Measurements from ENCODE around the gene CHRND.

CHRND gene

DNA sequence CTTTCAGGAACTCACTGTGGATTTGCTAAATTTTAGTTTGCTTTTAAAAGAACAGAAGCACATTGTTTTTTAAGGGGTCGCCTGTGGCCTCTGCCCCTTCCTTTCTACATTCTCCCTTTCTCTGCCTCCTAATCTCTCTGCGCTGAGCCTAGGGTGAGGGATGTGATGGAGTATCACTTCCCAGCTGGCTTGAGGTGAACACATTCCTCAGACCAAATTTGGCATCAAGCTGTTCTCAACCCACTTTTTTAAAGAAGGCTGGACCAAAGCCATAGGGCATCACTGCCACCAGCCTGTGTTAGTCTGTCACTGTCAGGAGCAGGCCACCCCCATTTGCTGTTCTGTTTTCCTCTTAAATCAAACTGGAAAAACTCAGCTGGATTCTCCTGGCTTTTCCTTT lies 51.9 kb downstream of the CHRND start:
- DNase-seq = no peak

DNA sequence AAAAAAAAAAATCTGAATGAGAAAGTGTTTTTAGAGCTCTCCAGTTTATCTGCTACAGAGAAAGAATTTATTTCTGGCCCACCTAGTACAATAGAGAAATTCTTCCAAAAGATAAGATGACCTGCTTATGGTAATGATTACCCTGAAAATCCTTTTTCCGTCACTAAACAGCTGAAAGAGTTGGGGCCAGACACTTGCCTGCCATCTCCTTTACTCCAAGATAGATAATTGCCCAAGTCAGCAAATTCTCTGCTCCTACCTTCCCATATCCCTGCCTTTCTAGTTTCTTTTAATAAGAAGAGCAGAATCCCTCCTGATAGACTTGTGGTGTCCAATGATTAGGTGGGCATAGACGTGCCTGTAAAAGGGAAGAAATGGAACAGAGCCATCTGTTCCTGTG lies 52.7 kb downstream of the CHRND start:
- DNase-seq = no peak

DNA sequence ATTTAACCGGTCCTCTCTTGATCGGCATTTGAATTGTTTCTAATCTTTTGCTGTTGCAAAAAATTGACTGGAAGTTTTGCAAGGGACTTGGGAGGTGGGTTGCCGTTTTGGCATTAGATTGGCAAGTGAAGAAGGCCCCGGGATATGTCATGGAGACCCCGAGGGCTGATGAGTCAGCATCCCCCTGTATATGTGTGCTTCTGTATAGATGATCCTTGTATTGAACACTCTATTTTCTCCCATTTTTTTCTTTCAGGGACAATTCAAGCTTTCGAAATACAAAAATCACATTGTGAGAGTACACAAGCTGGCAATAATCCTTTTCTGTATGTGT lies 54.7 kb downstream of the CHRND start:
- no peak for DNase-seq

DNA sequence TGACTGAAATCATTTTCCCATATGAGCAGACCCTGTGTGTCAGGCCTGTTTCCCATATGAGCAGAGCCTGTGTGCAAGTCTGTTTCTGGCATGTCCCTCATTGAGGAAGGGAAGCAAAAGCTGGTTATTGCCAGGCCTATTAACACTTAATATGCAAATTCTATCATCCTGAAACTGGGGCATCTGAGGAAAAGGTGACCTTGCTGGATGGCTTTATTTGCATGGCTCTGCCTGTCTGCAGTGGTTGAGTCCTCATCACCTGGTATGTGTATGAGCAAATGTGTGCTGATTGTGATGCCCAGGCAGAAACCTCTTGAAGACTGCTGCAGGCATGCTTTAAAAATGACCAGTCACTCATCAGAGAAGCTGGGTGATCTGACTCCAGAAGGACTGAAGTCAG lies 55.8 kb downstream of the CHRND start:
- DNase-seq = no peak

DNA sequence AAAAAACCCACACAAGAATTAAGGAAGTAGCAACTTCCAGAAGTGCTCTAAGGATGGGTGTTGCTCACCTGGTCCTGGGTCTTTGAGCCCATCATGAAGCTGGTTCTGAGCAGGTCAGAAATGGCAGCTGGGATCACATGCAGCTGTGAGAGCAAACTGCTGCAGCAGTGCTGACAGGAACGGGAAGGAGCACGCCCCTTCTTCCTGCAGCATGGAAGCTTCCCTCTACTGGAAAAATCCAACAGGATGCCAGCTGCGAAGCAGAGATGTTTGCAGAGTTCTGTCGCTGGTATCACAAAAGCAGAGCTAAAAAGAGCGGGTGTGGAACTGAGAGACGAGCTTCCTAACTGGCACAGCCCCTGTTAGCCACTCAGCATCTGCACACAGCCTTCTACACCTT lies 58.3 kb downstream of the CHRND start:
- no peak for DNase-seq
